ENCODE data around the gene ZCCHC2.

Gene ZCCHC2

GRCh38 chr18:62610701-62611411 lies 88.0 kb downstream of the ZCCHC2 start:
- no peak for DNase-seq

GRCh38 chr18:62611453-62612288 lies 88.8 kb downstream of the ZCCHC2 start:
- DNase-seq, result no peak

GRCh38 chr18:62612289-62612645 lies 89.4 kb downstream of the ZCCHC2 start:
- no peak for DNase-seq

- no peak for DNase-seq
Observed at GRCh38 chr18:62612776-62613175, 90.0 kb downstream of the ZCCHC2 start.

- no peak for DNase-seq
Observed at GRCh38 chr18:62614494-62614893, 91.7 kb downstream of the ZCCHC2 start.

- DNase-seq, result no peak
Observed at GRCh38 chr18:62616331-62616805, 93.5 kb downstream of the ZCCHC2 start.

- no peak for DNase-seq
Observed at GRCh38 chr18:62617793-62618591, 95.2 kb downstream of the ZCCHC2 start.

GRCh38 chr18:62618735-62619134 lies 95.9 kb downstream of the ZCCHC2 start:
- DNase-seq, result no peak

GRCh38 chr18:62621546-62621945 lies 98.7 kb downstream of the ZCCHC2 start:
- DNase-seq, result no peak

GRCh38 chr18:62625019-62625418 lies 102.2 kb downstream of the ZCCHC2 start:
- DNase-seq, result no peak
